Muscle layer of colon (tissue), 2 donors: ENCODE data around the gene MPHOSPH10.
A peak's percentile ranks its signal among the peaks of the same experiment; 100 is the strongest.
"Not testable (repeated sequence)": the region's sequence is repeated elsewhere in the genome, so short reads cannot be mapped to it uniquely, and the experiment has no call there.

Experiments used
- H3K27ac ChIP-seq: one replicate; pipeline ENCODE4 v1.7.0; 2013; ENCODE audit warnings: low read depth, mild to moderate bottlenecking, low read length, moderate library complexity
- H3K27me3 ChIP-seq, 2 donors: one replicate each; pipeline ENCODE4 v1.7.0; 2013; ENCODE audit warnings: low read length in 2 of 2, mild to moderate bottlenecking in 2 of 2; ENCODE audit not compliant: insufficient read depth in 2 of 2, control insufficient read depth in 1 of 2
- H3K36me3 ChIP-seq: one replicate; pipeline ENCODE4 v1.7.0; 2013; ENCODE audit warnings: mild to moderate bottlenecking, low read length; ENCODE audit not compliant: insufficient read depth
- H3K4me1 ChIP-seq: one replicate; pipeline ENCODE4 v1.7.0; 2013; ENCODE audit warnings: mild to moderate bottlenecking, low read length; ENCODE audit not compliant: insufficient read depth
- H3K4me3 ChIP-seq, 2 donors: one replicate each; pipeline ENCODE4 v1.7.0; 2013; ENCODE audit warnings: low read length in 2 of 2, low read depth in 1 of 2, mild to moderate bottlenecking in 1 of 2, moderate library complexity in 1 of 2
- H3K9ac ChIP-seq: one replicate; pipeline ENCODE4 v1.7.0; 2013; ENCODE audit warnings: low read length
- H3K9me3 ChIP-seq: one replicate; pipeline ENCODE4 v1.7.0; 2013; ENCODE audit warnings: mild to moderate bottlenecking, low read length
- donor health status: abdominal sarcoma.
- donor health status: Adenocarcinoma of cecum.

MPHOSPH10 gene, protein sequence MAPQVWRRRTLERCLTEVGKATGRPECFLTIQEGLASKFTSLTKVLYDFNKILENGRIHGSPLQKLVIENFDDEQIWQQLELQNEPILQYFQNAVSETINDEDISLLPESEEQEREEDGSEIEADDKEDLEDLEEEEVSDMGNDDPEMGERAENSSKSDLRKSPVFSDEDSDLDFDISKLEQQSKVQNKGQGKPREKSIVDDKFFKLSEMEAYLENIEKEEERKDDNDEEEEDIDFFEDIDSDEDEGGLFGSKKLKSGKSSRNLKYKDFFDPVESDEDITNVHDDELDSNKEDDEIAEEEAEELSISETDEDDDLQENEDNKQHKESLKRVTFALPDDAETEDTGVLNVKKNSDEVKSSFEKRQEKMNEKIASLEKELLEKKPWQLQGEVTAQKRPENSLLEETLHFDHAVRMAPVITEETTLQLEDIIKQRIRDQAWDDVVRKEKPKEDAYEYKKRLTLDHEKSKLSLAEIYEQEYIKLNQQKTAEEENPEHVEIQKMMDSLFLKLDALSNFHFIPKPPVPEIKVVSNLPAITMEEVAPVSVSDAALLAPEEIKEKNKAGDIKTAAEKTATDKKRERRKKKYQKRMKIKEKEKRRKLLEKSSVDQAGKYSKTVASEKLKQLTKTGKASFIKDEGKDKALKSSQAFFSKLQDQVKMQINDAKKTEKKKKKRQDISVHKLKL

DNA sequence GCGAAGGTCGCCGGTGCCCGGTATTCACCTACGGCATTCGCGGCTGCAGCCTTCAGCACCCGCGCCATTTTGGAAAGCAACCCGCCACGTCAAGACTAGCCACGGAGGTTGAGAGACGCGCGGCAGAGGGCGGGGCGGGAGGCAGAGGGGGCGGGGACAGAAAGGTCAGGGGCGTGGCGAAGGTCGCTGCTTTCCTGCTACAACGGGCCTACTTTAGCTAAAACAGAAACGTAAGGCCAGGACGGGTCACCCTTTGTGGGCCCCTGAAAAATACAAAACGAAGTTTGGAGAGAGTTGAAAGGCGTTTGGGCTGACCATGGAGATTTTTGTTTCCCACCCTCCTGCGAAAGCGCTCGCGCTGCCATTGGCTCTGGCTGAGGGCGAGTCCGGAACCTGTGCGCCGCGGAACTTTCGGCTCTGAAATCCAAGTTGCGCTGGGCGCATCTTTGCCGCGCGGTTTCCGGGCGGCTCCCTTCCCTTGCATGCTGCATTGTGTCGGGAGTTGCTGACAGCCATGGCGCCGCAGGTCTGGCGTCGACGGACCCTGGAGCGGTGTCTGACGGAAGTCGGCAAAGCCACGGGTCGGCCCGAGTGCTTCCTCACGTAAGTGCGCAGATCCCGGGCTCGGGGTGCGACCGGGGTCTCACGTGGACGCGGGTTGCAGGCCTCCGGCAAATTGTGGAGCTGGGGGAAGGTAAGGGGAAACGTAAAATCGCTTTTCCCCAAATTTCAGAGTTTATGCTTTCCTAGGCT, at the start of gene MPHOSPH10, which contains the start of gene MCEE:
TSS of gene MPHOSPH10 (plus strand) at position 483 of the 753 bp plus-strand sequence. CDS start at position 515, 32 bp downstream.
TSS of gene MCEE (minus strand) at position 78 of the 753 bp plus-strand sequence. CDS start at position 68, 10 bp downstream.
- H3K9me3 ChIP-seq: no peaks in the 10 kb centered on the region
- peaks cover 26% of the 10 kb centered on the region for H3K4me1 ChIP-seq
- H3K36me3 ChIP-seq: peaks cover 14% of the 10 kb centered on the region
- peak within 1 kb of the TSS; percentile 92 for H3K27ac ChIP-seq
- H3K4me3 ChIP-seq: peak within 1 kb of the TSS; percentile 89 to 97
- peak within 1 kb of the TSS; percentile 92 for H3K9ac ChIP-seq
- H3K27me3 ChIP-seq: no peaks in the 10 kb centered on the region

DNA sequence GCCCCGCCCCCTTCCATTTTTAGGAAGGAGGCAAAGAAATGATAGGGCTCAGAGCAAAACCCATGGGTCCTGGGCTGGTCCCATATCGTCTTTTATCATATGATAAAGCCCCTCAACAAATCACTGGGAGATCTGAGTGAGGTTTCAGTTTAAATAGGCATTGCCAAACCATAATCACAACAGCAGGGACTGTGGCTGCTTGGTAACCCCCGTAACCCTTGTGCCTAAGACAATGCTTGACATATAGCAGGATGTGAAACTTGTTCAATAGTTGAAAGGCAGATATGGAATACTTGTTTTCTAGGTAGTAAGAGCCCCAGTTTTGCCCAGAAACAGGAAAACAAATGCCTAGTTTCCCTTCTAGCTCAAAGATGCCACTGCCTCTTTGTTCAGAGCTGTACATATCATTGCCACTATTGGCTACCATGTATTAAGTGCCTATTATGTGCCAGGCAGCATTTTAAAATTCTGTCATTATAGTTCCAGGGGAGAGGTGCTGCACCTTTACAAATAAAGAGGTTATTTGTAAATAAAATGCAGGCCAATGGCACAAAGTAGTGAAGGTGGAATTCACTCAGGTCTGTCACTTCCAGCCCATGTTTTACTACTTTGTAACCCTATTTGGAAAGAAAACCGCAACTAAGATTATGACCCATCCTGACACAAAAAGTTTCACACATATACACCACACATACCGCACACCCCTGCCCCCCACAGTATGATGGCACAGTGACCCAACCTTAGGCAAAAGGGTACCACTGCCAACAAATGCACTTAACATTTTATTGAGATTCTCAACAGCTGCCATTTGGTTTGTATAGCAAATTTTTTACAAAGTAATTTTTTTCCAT, 47.8 kb upstream of the MPHOSPH10 start:
- Histone ChIP-seq H3K4me1 (peaks cover 6% of the 10 kb centered on the region), H3K27me3 (no peaks in the 10 kb centered on the region), H3K9me3 (no peaks in the 10 kb centered on the region), H3K9ac (no peak overlapping the region), H3K4me3 (no peak overlapping the region), H3K36me3 (peaks cover 12% of the 10 kb centered on the region), H3K27ac (no peak overlapping the region)

DNA sequence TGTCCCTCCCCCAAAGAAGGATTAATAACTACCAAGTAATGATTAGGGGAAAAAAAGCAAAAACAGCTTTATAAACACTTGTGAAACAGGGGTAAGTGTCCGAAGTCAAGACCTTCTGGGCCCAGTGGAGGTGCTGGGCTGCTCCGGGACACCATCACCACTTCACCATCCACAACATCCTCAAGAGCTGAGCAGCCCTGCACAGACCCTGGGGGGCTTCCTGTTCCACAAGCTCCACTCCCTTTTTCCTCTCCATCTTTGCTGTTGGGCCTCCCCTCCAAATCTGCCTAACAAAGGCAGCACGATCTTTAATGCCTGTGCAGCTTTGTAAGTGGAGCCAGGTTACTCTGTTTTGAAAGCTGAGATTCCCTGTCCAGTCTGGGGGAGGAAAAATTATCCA, 47.1 kb upstream of the MPHOSPH10 start:
- not testable (repeated sequence) for H3K36me3 ChIP-seq

DNA sequence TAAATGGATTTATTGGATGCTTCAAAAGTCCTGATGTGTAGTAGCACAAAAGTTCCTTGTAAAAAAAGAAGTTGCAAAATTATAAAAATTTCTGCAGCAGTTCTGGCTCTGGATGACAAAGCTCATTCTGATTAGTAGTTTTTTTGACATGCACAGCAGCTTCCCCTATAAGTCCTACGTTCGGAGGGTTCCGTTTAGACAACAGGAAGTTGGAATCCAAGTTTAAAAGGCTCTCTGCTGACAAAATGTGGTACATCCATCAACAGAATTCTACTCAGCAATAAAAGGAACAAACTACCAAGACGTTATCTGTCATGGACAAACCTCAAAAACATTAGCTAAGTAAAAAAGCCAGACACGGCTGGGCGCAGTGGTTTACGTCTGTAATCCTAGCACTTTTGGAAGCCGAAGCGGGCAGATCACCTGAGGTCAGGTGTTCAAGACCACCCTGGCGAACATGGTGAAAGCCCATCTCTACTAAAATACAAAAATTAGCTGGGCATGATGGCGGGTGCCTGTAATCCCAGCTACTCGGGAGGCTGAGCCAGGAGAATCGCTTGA, 46.6 kb upstream of the MPHOSPH10 start:
- not testable (repeated sequence) for H3K27me3 ChIP-seq, H3K36me3 ChIP-seq, H3K27ac ChIP-seq, H3K9me3 ChIP-seq, H3K9ac ChIP-seq, H3K4me1 ChIP-seq
- peak overlapping the region in 1 of 2 donors; percentile 6 for H3K4me3 ChIP-seq

More for the DNA sequence above, 47.1 kb upstream of the MPHOSPH10 start:
- not testable (repeated sequence) for H3K4me1 ChIP-seq, H3K27ac ChIP-seq, H3K4me3 ChIP-seq, H3K9me3 ChIP-seq, H3K9ac ChIP-seq, H3K27me3 ChIP-seq

DNA sequence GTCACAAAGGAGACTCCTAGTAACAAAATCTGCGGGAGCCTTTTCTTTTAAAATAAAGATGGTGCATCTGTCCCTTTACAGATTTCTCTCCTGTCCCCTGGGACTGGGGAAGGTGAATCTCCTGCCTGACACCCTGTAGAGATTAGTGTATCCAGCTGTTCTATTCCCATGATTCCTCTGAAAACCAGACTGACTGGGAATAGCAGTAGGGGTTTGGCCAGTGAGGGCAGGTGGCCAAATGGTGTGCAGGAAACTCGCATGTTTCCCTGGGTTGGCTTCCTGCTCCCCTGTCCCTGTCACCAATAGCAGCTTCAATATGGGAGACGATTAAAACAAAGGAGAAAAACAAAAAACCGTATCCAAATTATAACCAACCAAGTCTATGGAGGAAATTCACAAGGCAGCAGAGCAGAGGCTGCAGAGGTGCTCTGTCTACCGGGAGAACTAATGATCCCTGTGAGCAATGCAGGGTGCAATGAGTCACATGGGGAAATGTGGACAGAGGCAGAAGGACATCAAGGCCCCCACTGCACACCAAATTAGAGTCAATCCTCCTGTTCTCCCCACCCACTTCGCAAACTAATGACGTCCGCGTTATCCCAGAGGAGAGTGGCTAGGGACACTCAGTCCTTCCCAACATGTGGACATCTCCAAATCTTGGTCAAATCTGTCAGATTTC, 45.0 kb upstream of the MPHOSPH10 start:
- not testable (repeated sequence) for H3K9me3 ChIP-seq, H3K4me1 ChIP-seq, H3K27me3 ChIP-seq, H3K27ac ChIP-seq, H3K4me3 ChIP-seq, H3K9ac ChIP-seq, H3K36me3 ChIP-seq

DNA sequence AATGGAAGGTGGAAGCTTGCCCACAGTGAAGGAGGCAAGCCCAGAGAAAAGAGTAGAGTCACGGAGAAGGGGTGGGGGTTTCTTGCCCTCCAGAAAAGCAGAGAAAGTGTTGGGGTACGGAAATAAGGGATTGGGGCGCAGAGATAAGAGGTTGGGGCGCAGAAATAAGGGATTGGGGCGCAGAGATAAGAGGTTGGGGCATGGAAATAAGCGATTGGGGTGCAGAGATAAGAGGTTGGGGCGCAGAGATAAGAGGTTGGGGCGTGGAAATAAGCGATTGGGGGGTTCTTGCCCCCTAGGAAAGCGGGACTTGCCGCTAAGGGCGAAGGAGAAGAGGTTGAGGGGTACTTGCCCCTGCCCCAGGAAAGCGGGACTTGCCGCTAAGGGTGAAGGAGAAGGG, 41.0 kb upstream of the MPHOSPH10 start:
- H3K4me3 ChIP-seq, H3K4me1 ChIP-seq, H3K27ac ChIP-seq, H3K36me3 ChIP-seq, H3K9ac ChIP-seq, H3K27me3 ChIP-seq, H3K9me3 ChIP-seq: not testable (repeated sequence)

DNA sequence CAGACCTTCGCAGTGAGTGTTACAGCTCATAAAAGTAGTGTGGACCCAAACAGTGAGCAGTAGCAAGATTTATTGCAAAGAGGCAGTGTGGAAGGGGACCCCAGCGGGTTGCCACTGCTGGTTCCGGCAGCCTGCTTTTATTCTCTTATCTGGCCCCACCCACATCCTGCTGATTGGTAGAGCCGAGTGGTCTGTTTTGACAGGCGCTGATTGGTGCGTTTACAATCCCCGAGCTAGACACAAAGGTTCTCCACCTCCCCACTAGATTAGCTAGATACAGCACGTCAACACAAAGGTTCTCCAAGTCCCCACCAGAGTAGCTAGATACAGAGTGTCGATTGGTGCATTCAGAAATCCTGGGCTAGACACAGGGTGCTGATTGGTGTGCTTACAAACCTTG, 38.6 kb upstream of the MPHOSPH10 start:
- H3K4me3 ChIP-seq, H3K9ac ChIP-seq, H3K36me3 ChIP-seq, H3K27me3 ChIP-seq, H3K9me3 ChIP-seq, H3K27ac ChIP-seq, H3K4me1 ChIP-seq: not testable (repeated sequence)

DNA sequence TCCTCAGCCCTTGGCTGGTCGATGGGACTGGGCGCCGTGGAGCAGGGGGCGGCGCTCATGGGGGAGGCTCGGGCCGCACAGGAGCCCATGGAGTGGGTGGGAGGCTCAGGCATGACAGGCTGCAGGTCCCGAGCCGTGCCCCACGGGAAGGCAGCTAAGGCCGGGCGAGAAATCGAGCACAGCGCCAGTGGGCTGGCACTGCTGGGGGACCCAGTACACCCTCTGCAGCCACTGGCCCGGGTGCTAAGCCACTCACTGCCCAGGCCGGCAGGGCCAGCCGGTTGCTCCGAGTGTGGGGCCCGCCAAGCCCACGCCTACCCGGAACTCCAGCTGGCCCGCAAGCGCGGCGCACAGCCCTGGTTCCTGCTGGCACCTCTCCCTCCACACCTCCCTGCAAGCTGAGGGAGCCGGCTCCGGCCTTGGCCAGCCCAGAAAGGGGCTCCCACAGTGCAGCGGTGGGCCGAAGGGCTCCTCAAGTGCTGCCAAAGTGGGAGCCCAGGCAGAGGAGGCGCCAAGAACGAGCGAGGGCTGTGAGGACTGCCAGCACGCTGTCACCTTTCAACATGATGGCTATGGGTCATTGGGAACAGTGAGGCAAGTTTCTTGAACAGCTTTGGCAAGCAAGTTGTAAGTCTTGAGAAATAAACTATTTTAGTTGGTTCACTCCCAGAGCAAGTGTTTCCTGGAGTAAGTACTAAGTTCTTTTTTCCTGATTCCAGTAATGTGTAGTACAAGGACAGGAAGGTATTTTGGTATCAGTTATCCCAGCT, 37.8 kb upstream of the MPHOSPH10 start:
- not testable (repeated sequence) for H3K4me3 ChIP-seq

DNA sequence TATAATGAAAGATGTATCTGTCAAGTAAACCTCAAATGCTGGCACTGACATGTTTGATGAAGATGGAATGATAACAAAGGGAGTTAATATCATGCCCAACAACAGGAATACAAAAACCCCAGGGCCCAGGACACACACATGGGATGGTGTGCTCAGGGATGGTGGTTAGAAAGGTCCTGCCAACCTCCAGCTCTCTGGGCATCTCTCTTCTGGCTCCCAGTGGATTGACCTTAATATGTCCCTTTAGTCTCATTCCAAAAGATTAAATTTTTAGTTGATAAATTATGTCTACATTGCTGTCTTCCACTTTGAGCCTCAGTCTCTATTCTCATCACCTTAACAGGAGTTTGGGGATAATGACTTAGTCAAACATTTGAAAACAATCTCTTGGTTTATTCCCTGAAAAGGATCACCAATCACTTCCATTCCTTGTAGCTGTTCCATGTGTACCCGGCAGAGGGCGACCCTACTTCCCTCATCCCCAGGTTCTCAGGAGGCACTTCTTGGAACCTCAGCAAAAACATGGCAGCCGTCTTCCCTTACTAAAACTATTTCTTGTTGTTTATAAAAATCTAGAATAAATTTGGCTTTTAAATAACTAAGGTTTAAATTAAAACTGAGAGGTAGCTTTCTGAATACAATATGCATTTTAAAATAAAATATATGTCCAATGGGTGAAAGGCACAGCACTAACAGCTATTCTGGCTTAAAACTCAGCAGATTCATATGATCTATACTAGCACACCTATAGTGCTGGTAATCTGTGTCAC, 30.1 kb upstream of the MPHOSPH10 start:
- H3K4me3 ChIP-seq: no peak overlapping the region

More for the DNA sequence above, 37.8 kb upstream of the MPHOSPH10 start:
- not testable (repeated sequence) for H3K27ac ChIP-seq, H3K27me3 ChIP-seq, H3K9ac ChIP-seq, H3K9me3 ChIP-seq, H3K4me1 ChIP-seq, H3K36me3 ChIP-seq

More for the DNA sequence above, 30.1 kb upstream of the MPHOSPH10 start:
- no peaks in the 10 kb centered on the region for H3K9me3 ChIP-seq
- no peaks in the 10 kb centered on the region for H3K36me3 ChIP-seq
- H3K4me1 ChIP-seq: no peaks in the 10 kb centered on the region
- H3K27ac ChIP-seq: no peak overlapping the region
- no peak overlapping the region for H3K9ac ChIP-seq
- no peaks in the 10 kb centered on the region for H3K27me3 ChIP-seq
